Measurements from ENCODE around the gene STK11.

STK11 gene

DNA sequence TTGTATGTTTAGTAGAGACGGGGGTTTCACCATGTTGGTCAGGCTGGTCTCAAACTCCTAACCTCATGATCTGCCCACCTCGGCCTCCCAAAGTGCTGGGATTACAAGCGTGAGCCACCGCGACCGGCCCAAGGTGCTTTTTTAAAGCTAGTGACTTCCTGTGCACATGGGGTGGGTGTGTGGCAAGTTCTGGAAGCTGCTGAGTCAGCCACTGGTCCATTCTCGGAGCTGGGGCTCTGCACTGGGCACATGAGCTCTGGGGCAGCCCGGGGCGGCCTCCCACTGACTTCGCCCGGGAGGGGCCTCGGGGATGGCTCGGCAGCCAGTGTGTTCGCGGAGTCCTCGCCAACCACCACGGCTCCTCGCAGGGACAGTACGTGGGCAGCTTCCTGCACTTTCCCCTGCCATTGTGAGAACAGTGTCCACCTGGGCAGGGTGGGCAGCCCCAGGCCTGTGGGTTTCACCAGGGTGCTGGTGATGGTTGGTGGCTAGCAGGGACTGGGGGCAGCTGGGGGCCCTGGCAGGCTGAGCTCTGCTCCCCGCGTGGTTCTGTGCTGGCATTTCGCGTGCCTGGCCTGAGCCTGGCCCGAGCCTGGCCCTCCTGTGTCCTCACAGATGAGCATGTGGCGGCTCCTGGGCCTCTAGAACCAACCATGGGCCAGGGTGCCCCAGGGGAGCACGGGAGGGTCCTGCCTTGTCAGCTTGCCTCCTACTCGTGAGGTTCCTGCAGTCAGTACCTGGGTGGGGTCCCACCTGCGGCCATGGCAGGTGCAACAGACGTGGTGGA is 20.1 kb downstream of the STK11 start:
- no peak for DNase-seq (ENCODE audit: low read depth in 3 of 3)

DNA sequence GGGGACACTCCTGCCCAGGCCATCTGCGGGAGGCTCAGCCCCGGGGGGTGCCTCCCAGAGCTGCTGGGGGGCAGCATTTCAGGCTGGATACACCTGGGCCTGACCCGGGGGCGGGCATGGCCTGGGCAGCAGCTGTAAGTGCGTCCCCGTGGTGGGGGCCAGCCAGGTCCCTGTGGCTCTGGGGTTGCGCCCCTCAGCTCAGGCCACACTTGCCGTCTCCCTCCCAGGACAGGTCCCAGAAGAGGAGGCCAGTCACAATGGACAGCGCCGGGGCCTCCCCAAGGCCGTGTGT is 20.6 kb downstream of the STK11 start:
- DNase-seq (ENCODE audit: low read depth in 3 of 3): no peak

GRCh38 chr19:1226522-1227303 is 21.1 kb downstream of the STK11 start:
- DNase-seq (ENCODE audit: low read depth in 3 of 3): no peak

DNA sequence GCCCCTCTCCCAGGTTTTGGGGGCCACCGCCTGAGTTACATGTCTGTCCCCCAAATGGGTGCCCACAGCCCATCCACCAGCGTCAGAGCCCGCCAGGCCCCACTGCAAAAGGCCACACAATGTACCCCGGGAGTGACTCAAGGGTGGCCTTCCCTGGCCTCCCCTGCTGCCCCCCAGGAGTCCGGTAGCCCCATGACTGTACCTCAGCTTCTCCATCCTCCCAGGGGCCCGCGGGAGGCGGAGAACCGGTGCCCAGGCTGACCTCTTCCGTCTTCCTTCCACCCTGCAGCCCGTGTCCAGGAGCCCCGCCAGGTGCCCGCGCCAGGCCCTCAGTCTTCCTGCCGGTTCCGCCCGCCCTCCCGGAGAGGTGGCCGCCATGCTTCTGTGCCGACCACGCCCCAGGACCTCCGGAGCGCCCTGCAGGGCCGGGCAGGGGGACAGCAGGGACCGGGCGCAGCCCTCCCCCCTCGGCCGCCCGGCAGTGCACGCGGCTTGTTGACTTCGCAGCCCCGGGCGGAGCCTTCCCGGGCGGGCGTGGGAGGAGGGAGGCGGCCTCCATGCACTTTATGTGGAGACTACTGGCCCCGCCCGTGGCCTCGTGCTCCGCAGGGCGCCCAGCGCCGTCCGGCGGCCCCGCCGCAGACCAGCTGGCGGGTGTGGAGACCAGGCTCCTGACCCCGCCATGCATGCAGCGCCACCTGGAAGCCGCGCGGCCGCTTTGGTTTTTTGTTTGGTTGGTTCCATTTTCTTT is 21.9 kb downstream of the STK11 start:
- no peak for DNase-seq (ENCODE audit: low read depth in 3 of 3)

DNA sequence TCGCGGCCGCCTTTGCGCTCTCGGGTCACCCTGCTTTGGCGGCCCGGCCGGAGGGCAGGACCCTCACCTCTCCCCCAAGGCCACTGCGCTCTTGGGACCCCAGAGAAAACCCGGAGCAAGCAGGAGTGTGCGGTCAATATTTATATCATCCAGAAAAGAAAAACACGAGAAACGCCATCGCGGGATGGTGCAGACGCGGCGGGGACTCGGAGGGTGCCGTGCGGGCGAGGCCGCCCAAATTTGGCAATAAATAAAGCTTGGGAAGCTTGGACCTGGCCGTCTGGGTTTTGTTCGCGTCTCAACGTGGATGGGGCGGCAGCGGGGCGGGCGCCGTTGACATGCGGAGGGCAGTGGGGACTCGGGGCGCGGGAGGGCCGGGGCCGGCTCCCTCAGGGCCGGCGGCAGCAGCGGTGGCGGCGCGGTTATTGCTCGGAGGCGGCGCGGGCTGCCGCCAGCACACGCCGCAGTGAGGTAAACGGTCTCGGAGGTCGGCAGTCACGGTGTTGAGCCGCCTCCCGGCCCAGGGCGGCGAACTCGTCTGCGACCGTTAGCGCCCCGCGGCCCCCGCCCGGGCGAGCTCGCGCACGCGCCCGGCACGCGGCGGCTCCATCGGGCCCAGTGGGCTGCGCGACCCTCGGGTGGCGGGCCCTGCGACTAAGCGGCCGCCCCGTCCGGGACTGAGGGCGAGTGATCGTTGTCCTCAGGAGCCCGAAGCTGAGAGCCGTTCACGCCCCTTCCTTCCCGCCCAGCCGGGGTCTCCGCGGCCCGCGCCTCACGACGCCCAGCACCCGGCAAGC is 22.8 kb downstream of the STK11 start:
- DNase-seq (ENCODE audit: low read depth in 3 of 3): no peak

- no peak for DNase-seq (ENCODE audit: low read depth in 3 of 3)
These were observed 23.7 kb downstream of the STK11 start for GRCh38 chr19:1229056-1229923.

DNA sequence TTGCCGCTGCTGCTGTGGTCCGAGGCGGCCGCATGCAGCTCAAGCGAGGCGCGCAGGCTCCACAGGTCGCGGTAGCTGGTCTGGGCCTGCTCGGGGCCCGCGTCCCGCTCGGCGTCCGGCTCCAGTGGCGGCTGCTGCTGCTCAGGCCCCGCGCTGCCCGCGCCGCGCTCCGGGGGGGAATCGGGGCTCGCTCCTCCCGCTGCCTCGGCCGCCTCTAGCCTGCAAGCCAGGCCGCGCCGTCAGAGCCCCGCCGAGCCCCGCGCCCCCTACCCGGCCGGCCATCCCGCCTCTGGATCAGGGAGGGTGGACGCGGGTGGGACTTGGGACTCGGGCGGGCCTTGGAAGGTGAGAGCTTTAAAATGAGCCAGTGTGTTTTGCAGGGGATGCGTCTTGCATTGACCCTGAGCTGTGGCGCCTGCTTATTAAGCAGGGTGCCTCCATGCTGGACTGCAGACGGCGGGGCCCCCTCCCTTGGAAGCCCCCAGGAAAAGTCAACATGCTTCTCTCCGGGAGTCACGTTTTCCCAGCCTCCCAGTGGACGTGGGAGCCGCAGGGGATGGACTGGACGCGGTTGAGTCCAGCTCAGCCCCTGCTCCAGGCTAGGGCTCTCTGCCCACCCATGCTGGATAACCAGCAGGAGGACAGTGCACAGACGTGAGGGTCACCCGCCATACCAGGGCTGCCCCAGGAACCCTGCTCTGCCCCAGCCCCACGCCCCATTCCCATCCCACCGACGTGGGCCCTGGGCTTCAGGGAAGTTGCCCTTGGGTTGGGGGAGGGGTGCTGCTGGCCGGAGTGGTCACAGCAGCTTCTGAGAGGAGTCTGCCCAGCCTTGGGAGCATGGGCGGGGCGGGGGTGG is 24.6 kb downstream of the STK11 start:
- DNase-seq (ENCODE audit: low read depth in 3 of 3): no peak

DNA sequence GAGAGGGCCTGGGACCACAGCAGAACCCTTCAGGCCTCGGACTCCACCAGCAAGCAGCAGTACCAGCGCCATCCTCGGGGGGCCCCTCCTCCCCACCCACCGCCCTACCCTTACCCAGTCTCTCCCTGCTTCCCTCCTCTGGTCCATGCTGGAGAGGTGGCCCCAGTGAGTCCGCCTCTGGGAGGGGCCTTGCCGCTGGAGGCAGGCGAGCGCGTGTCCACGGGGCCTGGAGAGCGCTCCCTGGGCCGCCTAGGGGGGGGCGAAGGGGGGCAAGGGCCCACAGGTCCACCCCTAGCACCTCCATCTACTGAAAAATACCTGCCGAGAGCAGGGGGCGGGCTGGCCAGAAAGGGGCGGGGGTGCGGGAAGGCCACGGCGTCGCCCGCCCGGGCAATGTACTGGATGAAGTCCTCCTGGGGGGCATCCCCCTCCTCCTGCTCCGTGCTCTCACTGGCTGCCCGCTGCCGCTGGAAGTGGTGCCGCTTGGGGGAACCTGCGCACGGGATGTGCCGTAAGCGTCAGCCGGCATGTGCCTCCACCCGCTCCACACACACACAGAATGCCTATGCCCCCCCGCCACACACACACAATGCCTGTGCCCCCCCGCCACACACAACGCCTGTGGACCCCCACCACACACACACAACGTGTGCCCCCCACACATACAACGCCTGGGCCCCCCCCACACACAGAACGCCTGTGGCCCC is 25.4 kb downstream of the STK11 start:
- DNase-seq (ENCODE audit: low read depth in 3 of 3): no peak

DNA sequence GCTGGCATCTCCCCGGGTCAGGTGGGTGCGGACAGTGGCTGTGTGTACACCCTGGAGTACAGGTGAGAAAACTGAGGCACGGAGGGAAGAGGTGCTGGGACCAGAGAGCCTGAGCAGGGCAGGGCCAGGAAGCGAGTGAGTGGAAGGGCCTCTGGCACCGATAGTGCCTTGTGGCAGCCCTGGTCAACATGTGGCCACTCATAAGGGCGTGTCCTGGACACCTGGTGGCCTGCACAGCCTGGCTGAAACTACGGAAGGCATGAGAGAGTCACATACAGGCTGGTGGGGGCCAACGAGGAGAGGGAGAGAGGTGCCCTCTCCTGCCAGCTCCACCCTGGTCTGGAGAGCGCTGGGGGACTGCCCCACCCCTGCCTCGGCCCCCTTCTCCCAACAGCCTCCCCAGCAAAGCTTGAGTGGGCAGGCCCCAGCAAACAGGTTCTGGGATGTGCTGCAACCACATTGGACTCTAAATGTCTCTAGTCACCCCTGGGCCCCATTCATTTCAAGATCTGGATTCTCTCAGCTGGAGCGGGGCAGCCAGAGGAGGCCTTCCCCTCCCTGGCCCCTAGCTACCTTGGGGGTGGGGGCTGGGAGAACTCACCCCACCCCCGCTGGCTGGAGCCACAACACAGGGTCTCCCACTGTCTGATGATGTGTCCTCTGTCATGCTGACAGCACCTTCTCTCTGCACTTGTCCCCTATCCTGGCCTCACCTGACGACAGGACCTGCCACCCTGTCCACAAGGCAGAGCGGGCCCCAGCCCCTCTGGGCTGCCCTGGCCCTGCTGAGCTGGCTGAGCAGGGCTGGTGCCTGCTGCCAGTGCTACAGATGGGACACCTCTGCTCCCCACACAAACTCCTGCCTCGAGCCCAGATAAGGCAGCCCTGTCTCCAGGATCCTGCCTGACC is 26.4 kb downstream of the STK11 start:
- no peak for DNase-seq (ENCODE audit: low read depth in 3 of 3)

DNA sequence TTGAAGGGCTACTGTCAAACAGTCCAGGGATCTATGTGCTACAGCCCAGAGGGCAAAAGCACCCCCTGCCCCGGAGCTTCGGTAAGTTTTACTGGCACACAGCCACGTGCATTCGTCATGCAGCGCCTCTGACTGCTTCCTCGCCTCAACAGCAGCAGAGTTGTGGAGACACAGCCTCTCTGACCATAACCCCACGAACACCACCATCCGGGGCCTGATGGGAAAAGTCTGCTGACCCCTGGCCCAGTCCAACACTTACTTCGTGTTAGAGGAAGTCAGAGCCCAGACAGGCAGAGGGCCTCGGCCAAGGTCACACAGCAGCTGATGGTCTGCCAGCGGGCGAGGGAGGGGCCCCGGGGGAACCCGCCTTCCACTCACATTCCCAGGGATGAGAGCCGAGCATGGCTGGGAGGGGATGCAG is 27.1 kb downstream of the STK11 start:
- DNase-seq (ENCODE audit: low read depth in 3 of 3): no peak

DNA sequence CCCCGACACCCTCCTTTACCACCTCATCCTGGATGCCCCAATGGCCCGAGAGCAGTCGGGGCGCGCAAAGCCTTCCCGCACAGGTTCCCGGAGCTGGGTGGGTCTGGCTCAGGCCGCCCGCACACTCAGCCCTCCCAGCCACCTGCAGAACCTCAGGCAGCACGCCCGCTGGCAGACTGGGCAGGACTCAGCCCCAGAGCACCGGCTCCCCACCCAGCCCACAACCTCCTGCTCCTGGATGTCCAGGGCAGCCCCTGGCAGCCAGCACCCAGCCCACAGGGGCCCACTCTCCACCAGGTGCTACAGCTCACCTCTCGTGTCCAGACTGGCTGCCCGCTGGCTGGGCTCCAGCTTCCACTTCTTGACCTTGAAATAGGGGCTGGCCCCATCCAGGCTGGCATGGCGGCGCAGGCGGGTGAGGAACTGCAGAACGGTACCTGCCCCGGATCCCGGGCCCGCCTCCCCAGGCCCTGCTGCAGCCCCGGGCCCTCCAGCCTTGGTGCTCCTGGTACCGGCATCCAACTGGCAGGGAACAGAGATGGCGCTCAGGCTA is 27.6 kb downstream of the STK11 start:
- DNase-seq (ENCODE audit: low read depth in 3 of 3): no peak

DNA sequence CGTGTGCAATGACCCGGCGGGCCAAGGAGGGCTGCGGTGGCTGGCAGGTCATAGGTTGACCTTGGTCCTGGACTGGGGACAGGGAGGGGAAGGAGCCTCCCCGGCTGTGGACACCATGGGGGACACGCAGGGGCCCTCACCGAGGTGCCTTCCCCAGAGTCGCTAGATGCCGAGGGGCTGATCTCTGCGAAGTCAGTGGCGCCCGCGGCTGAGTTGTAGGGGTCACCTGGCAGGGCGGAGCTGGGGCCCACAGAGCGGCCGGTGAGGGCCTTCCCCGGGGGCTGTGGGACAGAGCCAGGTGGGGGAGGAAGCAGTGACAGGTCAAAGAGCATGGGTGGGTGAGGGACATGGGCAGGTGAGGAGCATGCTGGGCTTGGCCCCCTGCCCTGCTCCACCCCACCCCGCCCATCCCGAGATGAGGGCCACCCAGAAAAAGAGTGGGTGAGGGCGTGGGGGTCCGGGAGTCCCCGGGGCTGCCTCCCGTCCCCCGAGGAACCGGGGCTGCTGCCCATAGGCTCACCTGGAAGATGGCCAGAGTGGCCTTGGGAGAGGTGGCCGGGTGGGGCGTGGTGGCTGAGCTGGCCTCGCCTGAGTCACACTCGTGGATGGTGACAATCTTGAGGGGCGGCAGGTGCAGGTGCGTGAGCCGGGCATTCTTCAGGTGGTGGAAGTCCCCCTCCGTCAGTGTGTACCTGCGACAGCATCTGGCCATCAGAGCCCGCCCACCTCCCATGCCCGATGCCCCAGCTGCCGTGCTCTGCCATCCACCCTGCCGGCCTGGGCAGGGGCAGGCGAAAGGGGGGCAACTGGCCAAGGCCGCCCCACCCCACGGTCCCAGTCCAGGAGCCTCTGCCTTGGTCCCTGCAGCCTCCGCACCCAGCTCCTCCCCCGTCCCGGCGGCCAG is 28.7 kb downstream of the STK11 start:
- no peak for DNase-seq (ENCODE audit: low read depth in 3 of 3)

GRCh38 chr19:1234955-1235380 is 29.4 kb downstream of the STK11 start:
- DNase-seq (ENCODE audit: low read depth in 3 of 3): no peak

DNA sequence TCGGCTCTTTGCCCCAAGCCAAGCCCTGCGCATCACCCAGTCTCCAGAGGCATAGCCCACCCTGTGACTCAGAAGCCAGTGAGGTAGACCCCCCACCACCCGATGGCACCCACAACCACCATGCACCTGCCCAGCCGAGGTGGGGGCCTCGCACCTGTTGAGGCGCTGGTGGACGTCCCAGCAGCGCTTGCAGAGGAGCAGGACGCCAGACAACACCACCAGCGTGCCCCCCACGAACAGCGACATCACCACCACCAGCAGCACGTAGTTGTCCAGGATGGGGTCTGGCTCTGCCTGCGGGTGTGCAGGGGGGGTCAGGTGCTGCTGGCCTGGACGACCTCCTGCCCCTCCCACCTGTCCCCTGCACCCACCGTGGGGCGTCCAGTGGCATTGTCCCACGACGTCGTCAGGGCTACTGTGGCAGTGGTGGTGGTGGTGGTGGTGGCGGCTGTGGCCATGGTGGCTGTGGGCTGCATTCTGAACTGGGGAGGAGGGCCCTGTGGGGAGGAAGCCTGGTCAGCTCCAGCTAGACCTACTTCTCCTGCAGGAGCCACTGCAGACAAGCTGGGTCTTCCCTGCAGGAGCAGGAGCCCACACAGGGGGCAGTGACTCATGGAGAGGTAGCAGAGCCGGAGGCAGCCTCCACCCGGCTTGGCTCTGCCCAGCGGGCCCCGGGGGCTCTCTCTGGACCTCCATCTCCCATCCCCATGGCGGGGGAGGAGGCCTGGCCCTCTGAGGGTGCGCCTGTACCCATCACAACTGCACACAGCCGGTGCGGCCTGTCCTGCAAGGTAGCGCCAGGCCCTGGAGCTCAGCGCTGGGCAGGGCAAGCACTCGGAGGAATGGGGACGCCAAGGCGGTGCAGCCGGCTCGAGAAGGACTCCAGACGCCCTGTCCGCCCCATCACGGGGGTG is 30.3 kb downstream of the STK11 start:
- DNase-seq (ENCODE audit: low read depth in 3 of 3): no peak

DNA sequence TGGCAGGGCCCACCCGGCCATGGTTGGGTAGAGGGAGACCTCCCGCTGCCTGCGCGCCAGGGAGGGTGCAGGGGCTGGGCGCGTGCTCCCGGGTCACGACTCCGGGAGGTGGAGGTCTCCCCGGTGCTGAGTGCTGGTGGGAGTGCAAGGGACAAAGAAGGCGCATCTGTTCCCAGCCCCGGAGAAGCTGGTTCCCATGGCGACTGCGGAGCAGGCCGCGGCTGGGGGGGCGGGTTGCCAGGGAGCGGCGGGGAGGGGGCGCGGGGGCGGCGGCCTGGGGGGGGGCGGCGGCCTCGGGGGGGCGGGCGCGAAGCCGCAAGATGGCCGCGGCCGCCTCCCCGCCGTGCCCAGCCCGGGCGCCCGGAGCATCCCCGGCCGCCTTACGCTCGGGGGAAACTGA is 31.0 kb downstream of the STK11 start:
- DNase-seq (ENCODE audit: low read depth in 3 of 3): no peak
